GM18867 (cell line): ENCODE measurements around the gene CRHR1.

Source experiments
- ATAC-seq: cut with Tn5 transposase; IDR thresholded peaks from one replicate; pipeline ENCODE4 v1.9.1; 2021; ENCODE audit warnings: mild to moderate bottlenecking, moderate library complexity; ENCODE audit not compliant: unreplicated experiment

CRHR1 gene

GRCh38 chr17:45757431-45758218, 26.5 kb upstream of the CRHR1 start:
- no peak for ATAC-seq

GRCh38 chr17:45758544-45758943, 25.6 kb upstream of the CRHR1 start:
- no peak for ATAC-seq

- no peak for ATAC-seq
Observed at GRCh38 chr17:45759761-45760160, 24.4 kb upstream of the CRHR1 start.

GRCh38 chr17:45761957-45762565, 22.1 kb upstream of the CRHR1 start:
- no peak for ATAC-seq

- no peak for ATAC-seq
Observed at GRCh38 chr17:45763182-45763581, 20.9 kb upstream of the CRHR1 start.

GRCh38 chr17:45764479-45764878, 19.6 kb upstream of the CRHR1 start:
- no peak for ATAC-seq

- no peak for ATAC-seq
Observed at GRCh38 chr17:45768000-45768399, 16.1 kb upstream of the CRHR1 start.

GRCh38 chr17:45770632-45771270, 13.4 kb upstream of the CRHR1 start:
- no peak for ATAC-seq

- no peak for ATAC-seq
Observed at GRCh38 chr17:45771271-45771959, 12.7 kb upstream of the CRHR1 start.

GRCh38 chr17:45775148-45775547, 9.0 kb upstream of the CRHR1 start:
- ATAC-seq: no peak

- ATAC-seq: no peak
Observed at GRCh38 chr17:45775576-45776011, 8.5 kb upstream of the CRHR1 start.

- ATAC-seq: no peak
Observed at GRCh38 chr17:45776896-45777295, 7.2 kb upstream of the CRHR1 start.

GRCh38 chr17:45777388-45777787, 6.7 kb upstream of the CRHR1 start:
- ATAC-seq: no peak

- ATAC-seq: no peak
Observed at GRCh38 chr17:45780921-45781320, 3.2 kb upstream of the CRHR1 start.

- no peak for ATAC-seq
Observed at GRCh38 chr17:45782889-45783592, 1.1 kb upstream of the CRHR1 start.

GRCh38 chr17:45783593-45784292, 377 bp upstream of the CRHR1 start:
- ATAC-seq: no peak

GRCh38 chr17:45784741-45785479, 790 bp downstream of the CRHR1 start:
- ATAC-seq: no peak

GRCh38 chr17:45785480-45786193, 1.5 kb downstream of the CRHR1 start:
- no peak for ATAC-seq

GRCh38 chr17:45786349-45786748, 2.2 kb downstream of the CRHR1 start:
- no peak for ATAC-seq
